GM18511 (cell line): ENCODE measurements around the gene ARHGAP6.
A peak's percentile ranks its signal among the peaks of the same experiment; 100 is the strongest.

Experiments
- ATAC-seq: cut with Tn5 transposase; IDR thresholded peaks from one replicate; pipeline ENCODE4 v1.9.1; 2021; ENCODE audit warnings: mild to moderate bottlenecking, moderate library complexity; ENCODE audit not compliant: unreplicated experiment

ARHGAP6 gene

GRCh38 chrX:11429538-11430085, 236.1 kb downstream of the ARHGAP6 start:
- ATAC-seq = no peak

GRCh38 chrX:11427453-11428071, 238.2 kb downstream of the ARHGAP6 start:
- peak; percentile 54 for ATAC-seq

DNA sequence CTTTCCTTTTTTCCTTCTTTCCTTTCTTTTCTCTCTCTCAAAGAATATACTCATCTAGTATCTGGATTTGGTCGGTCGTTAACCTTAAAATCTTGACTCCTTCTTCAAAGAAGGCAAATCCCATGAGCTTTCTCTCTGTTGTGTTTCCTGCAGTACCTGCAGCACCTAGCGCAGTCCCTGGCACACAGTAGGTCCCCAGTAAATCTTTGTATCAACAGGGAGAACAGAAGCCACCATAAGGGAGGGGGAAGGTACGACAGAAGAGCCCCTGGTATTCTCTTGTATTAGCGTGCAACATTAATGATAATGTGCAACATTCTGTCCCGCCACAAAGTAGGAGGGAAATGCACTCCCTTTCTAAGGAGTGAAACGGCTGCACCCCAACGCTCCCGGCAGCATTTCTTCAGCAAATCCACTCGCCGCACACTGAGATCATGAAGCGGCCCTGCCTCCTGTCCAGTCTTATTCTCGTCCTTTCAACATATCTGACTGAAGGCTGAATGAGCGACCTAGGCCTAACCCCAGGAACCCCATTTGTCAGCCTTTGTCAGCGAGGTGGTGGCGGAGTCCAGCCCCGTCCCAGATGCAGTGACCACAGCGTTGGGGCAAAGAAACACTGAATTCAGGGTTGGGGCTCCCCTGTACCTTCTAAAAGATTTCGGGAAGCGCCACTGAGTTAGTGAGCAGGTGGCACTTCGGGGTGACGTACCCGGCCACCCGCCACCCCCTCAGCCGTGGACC, 238.8 kb downstream of the ARHGAP6 start:
- peak; percentile 8 for ATAC-seq

- no peak for ATAC-seq
Observed at GRCh38 chrX:11424903-11425674, 240.6 kb downstream of the ARHGAP6 start.

DNA sequence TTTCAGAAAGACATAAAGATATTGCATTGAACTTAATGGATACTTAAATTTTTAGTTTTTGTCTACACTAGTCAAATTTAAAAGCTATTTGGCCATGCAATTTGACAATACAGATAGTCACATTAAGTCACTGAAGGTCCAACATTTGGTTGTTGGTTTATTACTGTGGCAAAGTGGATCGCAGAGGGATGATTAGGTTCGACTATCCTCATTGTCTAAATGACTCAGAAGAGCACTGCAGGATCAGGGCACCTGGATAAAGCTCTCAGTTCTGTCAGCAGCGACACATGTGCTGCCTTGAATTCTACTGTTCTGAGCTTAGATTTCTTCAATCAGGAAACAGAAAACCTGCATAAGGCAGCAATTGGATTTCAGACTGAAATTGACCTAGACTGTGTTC, 241.8 kb downstream of the ARHGAP6 start:
- no peak for ATAC-seq

GRCh38 chrX:11423362-11423818, 242.3 kb downstream of the ARHGAP6 start:
- peak; percentile 83 for ATAC-seq

DNA sequence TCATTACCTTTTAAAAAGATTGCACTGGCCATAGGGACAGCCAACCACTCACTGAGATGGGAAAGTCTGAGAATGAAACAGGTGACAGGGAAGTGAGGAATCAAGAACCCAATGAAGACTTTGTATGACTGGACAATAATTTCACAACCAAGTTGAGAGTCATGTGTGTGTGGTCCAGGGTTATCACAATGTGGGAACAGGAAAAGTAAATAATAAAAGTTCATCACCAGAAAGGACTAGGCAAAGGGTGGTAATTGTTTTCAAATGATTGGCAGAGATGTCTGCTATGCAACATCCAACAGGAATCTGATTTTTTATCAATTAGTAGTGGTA, 243.2 kb downstream of the ARHGAP6 start:
- ATAC-seq = no peak

DNA sequence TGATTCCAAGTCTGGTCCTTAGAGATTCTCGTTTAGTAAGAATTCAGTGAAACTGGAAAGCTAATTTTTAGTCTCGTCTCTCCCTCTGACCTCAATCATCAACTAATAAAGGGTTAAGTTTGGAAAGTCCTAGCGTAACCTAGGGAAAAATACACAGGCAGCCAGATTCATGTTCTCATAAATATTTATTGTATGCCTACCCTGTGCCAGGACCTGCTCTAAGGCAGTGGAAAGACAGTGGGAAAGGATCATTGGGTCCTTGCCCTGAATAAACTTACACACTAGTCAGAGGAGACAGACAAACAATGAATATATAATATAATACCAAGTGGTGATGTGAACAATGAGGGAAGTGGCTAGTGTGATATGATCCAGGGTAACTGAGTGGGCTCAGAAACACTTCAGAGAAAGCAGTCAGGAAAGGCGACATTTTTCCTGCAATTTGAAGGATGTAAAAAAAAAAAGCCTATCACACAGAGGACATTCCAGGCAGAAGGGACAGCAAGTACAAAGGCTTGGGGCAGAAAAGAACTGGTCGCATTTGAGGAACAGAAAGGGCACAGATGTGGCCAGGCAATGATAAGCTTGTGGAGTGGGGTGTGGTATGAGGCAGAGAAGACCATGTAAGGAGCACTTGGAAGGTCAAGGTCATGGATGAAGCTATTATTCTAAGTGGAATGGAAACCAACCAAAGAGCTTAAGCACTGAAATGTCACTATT, 243.8 kb downstream of the ARHGAP6 start:
- no peak for ATAC-seq

- ATAC-seq = no peak
Observed at GRCh38 chrX:11420851-11421250, 244.9 kb downstream of the ARHGAP6 start.

- no peak for ATAC-seq
Observed at GRCh38 chrX:11419102-11419501, 246.6 kb downstream of the ARHGAP6 start.

DNA sequence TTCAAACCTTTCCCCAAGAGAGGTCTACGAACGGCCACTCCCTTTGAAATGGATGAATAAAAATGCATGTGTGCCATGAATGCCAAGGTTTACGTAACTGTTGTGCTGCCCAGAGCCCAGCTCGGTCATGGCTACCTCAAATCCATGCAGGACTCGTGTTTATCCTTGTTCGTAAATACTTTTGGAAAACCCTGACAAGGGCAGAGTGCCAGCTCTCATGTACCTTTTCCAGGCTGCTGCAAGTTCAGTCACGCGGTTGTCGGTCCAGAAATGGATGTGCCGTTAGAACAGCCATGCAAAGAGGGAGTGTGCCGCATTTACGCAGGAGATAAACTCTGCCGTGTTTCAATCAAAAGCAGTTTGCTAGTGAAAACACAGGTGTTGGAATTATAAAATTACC, 249.1 kb downstream of the ARHGAP6 start:
- ATAC-seq = no peak

DNA sequence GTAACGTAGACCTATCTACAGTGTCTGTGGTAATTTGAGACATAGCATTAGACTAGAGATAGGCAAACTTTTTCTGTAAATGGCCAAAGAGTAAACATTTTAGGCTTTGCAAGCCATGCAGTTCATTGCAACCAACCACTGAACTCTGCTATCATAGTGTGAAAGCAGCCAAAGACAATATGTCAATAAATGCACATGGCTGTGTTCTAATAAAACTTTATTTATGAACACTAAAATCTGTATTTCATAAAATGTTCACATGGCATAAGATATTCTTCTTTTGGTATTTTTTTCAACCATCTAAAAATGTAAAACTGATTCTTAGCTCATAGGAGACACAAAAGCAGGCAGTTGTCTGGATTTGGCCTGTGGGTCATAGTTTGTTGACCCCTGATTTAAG, 251.6 kb downstream of the ARHGAP6 start:
- ATAC-seq = no peak

- ATAC-seq = no peak
Observed at GRCh38 chrX:11412715-11413623, 252.8 kb downstream of the ARHGAP6 start.

- ATAC-seq = no peak
Observed at GRCh38 chrX:11409957-11410356, 255.8 kb downstream of the ARHGAP6 start.

- ATAC-seq = no peak
Observed at GRCh38 chrX:11408783-11409182, 256.9 kb downstream of the ARHGAP6 start.

- ATAC-seq = no peak
Observed at GRCh38 chrX:11408109-11408405, 257.7 kb downstream of the ARHGAP6 start.

DNA sequence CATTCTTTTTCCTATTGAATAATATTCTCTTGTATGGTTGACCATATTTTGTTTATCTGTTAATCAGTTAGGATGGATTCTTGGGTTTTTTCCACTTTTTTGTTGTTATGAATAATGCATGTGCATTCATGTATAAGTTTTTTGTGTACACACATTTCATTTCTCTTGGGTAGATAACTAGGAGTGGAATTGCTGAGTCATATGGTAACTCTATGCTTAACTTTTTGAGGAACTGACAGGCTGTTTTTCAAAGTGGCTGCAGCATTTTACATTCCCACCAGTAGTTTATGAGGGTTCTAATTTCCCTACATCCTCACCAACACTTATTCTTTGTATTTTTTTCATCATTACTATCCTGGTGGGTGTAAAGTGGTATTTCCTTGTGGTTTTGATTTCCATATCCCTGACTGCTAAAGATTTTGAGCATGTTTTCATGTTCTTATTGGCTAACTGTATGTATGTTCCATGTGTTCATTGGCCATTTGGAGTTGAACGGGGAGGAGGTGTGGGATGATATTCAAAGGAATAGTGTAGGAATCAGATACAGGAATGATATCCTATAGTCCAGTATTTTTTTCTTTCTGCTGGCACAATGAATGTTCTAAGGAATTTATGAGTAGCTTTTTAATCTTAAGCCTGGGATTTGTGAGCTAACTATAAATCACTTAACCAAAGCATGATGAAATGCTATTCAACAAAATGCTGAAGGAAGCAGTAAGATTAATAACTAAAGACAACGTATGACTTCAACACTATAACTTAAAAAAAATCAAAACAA, 258.2 kb downstream of the ARHGAP6 start:
- ATAC-seq = no peak

GRCh38 chrX:11406109-11406765, 259.5 kb downstream of the ARHGAP6 start:
- no peak for ATAC-seq

DNA sequence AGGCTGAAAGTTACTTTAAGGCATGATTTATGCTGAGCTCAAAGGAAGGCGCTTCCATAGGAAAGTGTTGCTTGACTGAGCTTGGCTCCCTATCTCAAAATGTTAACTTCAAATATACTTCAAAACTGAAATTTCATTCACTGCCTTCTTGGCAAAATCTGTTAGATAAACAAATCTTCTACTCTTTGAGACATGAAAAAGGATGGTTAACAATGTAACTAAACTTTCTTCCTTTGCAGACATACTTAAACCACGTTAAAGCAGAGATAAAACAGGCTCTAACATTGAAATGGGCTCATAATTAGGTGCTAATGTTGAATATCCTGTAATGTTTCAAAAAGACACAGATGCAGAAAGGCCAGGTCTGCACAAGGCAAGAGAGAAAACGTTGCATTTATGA, 262.1 kb downstream of the ARHGAP6 start:
- ATAC-seq = no peak
